Memory B cell (primary cell): ENCODE results near the gene KREMEN1.

Source experiments
- ATAC-seq: fragments of 150-1000 bp; cut with Tn5 transposase; 2 replicates; pipeline ENCODE4 v1.10.0; 2021; ENCODE audit warnings: low read depth, mild to moderate bottlenecking, moderate library complexity
- DNase-seq, 2 donors: peaks; one replicate each; pipeline ENCODE4 v3.0.0; 2022; ENCODE audit warnings: low spot score in 2 of 2
- H3K27ac Mint-ChIP-seq: one replicate; pipeline ENCODE4 v1.8.0; 2022; ENCODE audit warnings: mild to moderate bottlenecking, moderate library complexity, mixed read lengths
- H3K27me3 Mint-ChIP-seq: one replicate; pipeline ENCODE4 v1.8.0; 2022; ENCODE audit warnings: mixed read lengths
- H3K36me3 Mint-ChIP-seq: one replicate; pipeline ENCODE4 v1.8.0; 2022; ENCODE audit warnings: mild to moderate bottlenecking, mixed read lengths
- H3K4me1 Mint-ChIP-seq: one replicate; pipeline ENCODE4 v1.8.0; 2022; ENCODE audit warnings: mixed read lengths
- H3K4me3 Mint-ChIP-seq: one replicate; pipeline ENCODE4 v1.8.0; 2022; ENCODE audit warnings: mild to moderate bottlenecking, moderate library complexity, mixed read lengths
- H3K9me3 Mint-ChIP-seq: one replicate; pipeline ENCODE4 v1.8.0; 2022; ENCODE audit warnings: mixed read lengths

The KREMEN1 gene

DNA sequence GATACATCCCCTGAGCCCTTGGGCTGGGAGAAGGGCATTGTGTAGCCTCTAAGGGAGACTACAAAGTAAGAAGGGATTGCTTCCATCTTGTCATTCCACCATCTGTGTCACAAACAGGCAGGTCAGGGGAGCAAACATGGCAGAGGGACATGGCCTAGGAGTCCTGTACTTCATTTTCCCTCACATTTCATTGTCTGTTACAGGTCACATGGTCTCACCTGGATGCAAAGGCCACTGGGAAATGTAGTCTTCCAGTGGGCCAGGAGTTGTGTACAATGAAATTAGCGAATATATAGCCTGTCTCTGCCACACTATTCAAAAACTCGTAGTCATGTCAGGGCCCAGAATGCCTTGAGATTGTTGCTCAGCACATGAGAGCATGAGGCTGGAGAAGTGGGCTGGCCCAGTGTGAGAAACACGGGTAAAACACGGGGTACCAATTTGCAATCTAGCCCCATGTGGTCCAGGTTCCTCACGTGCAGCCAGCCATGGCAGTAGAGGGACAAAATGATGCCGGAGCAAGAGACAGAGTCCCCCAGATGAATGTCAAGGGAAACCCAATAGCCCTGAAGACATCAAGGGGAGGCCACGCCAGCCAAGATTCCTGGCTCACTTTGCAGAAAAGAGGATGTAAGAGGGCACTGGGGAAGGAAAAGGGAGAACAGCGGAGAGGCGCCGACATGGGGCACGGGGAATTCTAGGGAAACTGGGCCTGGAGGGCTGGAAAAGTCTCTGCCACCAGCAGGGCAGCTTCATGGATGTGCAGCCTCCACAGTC lies 85.1 kb downstream of the KREMEN1 start:
- no peaks in the 10 kb centered on the region for H3K36me3 Mint-ChIP-seq
- peaks cover 4% of the 10 kb centered on the region for H3K4me1 Mint-ChIP-seq
- no peaks in the 10 kb centered on the region for H3K9me3 Mint-ChIP-seq
- DNase-seq: no peak
- peaks cover 19% of the 10 kb centered on the region for H3K27me3 Mint-ChIP-seq
- H3K27ac Mint-ChIP-seq: no peak overlapping the region
- no peak for ATAC-seq
- H3K4me3 Mint-ChIP-seq: no peak overlapping the region

DNA sequence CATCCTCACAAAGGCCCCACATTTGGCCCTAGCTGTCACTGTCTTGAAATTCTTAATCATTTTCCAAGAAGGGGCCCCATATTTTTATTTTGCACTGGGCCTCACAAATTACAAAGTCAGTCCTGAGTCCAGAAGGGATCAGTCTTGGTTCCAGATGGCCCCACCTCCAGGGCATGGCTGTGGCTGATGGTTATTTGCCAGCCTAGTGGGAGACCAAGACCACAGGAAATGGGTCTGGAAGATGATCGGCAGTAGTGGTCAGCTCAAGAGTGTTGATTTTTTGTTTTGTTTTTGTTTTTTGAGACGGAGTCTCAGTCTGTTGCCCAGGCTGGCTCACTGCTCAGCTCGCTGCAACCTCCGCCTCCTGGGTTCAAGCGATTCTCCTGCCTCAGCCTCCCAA lies 85.7 kb downstream of the KREMEN1 start:
- Mint-ChIP-seq H3K4me1 (peaks cover 4% of the 10 kb centered on the region), H3K27ac (no peak overlapping the region), H3K4me3 (no peak overlapping the region), H3K9me3 (peaks cover 2% of the 10 kb centered on the region), H3K27me3 (peaks cover 19% of the 10 kb centered on the region), H3K36me3 (no peaks in the 10 kb centered on the region)
- no peak for DNase-seq
- ATAC-seq: no peak

DNA sequence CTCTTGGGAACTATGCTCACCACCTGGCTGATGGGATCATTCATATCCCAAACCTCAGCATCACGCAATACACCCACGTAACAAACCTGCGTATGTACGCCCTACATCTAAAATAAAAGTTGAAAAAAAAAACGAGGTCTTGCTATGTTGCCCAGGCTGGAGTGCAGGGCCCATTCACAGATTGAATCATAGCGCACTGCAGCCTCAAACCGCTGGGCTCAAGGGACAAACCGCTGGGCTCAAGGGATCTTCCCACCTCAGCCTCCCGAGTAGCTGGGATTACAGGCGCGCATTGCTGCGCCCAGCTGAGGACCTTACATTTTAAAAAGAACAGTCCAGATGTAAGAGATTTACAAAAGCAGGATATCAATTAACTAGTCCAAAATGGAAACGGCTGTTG lies 91.0 kb downstream of the KREMEN1 start:
- no peak overlapping the region for H3K27ac Mint-ChIP-seq
- peaks cover 2% of the 10 kb centered on the region for H3K9me3 Mint-ChIP-seq
- peaks cover 12% of the 10 kb centered on the region for H3K4me1 Mint-ChIP-seq
- H3K4me3 Mint-ChIP-seq: no peak overlapping the region
- no peaks in the 10 kb centered on the region for H3K36me3 Mint-ChIP-seq
- ATAC-seq: no peak
- peaks cover 14% of the 10 kb centered on the region for H3K27me3 Mint-ChIP-seq
- DNase-seq: no peak

DNA sequence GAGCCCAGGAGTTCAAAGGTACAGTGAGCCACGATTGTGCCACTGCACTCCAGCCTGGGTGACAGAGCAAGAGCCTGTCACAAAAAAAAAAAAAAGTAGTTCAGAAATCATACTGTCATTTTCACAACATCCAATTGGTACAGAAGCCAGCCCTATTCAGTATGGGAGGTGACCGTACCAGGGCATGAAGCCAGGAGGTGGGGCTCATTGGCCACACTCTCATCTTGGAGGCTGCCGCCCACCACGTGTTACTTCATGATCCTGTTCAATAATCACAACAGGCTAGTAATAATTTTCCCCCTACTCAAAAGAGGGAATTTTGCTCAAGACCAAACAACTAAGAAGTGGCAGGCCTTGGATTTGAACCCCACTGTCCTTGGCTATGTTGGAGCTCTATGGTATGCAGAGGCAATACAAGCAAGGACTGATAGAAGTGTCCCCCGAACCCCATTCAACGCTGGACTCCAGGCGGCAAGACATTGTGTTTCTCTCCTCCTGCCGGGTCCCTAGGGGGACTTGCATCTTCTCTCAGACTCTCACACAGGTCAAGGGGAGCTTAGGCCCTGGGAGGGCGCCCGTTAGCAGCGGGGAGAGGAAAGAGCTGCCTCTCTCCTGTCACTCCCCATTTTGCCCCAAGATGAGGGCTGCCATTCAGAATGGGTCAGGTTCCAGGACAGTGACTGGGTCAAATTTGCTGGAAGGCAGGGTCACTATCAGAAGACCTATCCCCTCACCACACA lies 92.7 kb downstream of the KREMEN1 start:
- DNase-seq (no peak), ATAC-seq (no peak)
- Mint-ChIP-seq H3K36me3 (no peaks in the 10 kb centered on the region), H3K27ac (no peak overlapping the region), H3K9me3 (peaks cover 2% of the 10 kb centered on the region), H3K27me3 (peaks cover 18% of the 10 kb centered on the region), H3K4me3 (no peak overlapping the region), H3K4me1 (peaks cover 12% of the 10 kb centered on the region)

DNA sequence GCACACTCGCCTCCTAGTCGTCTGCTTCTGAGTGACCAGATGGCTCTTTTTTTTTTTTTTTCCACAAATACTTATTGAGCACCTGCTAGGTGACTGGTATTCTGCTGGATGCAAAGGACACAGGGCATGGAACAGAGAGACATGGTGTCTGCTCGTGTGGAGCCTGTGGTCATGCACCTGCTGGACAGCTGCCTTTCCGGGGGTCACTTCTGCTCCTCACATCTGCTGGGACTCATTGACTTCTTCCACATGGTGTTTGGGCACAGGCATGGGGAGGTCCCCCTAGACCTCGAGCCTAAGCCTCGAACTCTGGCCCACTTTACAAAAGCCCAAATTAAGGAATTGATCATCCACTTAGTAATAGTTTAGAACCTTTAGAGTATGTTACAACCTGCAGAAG lies 93.3 kb downstream of the KREMEN1 start:
- ATAC-seq (no peak), DNase-seq (no peak)
- Mint-ChIP-seq H3K4me1 (peaks cover 12% of the 10 kb centered on the region), H3K36me3 (no peaks in the 10 kb centered on the region), H3K27ac (no peak overlapping the region), H3K27me3 (peaks cover 17% of the 10 kb centered on the region), H3K4me3 (peak overlapping the region; percentile 32), H3K9me3 (peaks cover 2% of the 10 kb centered on the region)

DNA sequence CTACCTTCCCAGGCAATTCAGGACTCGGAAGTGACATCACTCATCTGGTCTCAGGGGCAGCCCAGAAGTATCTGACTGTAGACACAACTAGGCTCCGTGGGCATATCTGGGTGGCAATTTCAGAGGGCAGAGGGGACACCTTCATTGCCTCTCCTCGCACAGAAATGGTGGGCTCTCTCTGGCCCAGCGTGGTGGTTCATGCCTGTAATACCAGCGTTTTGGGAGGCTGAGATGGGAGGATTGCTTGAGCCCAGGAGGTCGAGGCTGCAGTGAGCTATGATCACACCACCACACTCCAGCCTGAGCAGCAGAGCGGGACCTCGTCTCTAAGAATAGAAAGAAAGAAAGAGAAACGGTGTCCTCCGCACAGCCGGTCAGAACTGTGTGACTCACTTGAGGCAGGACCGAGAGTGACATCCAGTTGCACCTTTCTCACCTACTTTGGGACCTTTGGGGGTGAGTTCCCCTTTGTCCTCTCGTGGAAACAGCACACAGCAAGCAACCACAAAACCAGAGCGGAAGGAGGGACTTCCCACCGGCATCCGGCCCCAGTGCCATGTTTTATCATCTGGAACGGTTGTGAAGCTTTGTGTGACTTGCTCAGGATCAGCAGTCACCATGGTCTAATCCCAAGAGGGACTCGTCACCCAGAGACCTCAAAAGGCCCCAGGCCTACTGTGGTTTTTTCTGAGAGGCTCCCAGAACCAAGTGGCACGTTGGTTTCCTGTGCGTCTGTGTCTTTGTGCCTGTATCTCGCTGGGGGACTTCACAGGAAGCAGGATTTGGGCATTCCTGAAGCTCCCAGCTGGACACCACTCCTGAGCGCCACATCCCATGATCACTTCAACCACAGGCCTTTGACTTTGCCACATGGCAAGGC lies 94.4 kb downstream of the KREMEN1 start:
- H3K27ac Mint-ChIP-seq: peak overlapping the region; percentile 92
- peaks cover 3% of the 10 kb centered on the region for H3K36me3 Mint-ChIP-seq
- peaks cover 23% of the 10 kb centered on the region for H3K27me3 Mint-ChIP-seq
- peaks cover 6% of the 10 kb centered on the region for H3K9me3 Mint-ChIP-seq
- H3K4me1 Mint-ChIP-seq: peaks cover 12% of the 10 kb centered on the region
- ATAC-seq (peak; percentile 91), DNase-seq (peak; percentile 63 to 65)
- H3K4me3 Mint-ChIP-seq: peak overlapping the region; percentile 66

DNA sequence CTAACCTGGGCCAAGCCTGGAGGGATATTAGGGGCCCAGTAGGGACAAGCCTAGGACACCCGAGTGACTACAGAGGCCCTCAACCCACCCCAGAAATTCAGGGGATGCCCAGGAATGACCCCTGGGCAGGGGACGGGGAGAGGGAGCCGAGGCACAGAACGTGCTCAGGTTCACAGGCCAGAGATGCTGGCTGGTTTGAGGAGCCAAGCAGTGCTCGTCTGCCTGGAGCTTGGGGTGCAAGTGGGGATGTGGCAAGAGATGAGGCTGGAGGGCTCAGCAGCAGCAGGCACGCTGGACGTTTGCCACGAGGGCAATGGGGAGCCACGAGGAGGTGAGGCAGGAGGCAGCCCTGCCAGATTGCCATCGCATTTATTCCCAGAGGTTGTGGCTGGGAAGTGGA lies 98.9 kb downstream of the KREMEN1 start:
- Mint-ChIP-seq H3K36me3 (peaks cover 5% of the 10 kb centered on the region), H3K9me3 (peaks cover 16% of the 10 kb centered on the region), H3K4me3 (no peak overlapping the region), H3K4me1 (peaks cover 8% of the 10 kb centered on the region), H3K27me3 (peaks cover 21% of the 10 kb centered on the region), H3K27ac (no peak overlapping the region)
- ATAC-seq (no peak), DNase-seq (no peak)

DNA sequence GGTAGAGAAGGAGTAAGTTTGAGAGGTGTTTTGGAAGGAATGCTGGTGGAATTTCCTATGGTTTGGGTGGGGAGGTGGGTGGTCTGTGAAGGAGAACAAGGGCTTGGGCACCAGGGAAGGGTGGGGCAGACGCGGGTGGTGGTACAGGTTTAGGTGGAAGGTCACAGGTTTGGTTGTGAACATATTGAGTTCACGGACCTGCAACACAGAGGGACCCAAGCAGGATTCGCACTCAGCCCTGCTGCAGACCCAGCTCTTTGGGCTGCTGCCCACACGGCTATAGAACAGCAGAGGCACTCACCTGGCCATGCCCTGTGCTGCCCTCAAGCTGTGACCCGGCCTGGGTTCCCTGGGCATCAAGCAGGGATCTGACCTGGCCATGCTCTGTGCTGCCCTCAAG lies 99.4 kb downstream of the KREMEN1 start:
- H3K9me3 Mint-ChIP-seq: peaks cover 16% of the 10 kb centered on the region
- H3K36me3 Mint-ChIP-seq: peaks cover 5% of the 10 kb centered on the region
- no peak overlapping the region for H3K27ac Mint-ChIP-seq
- peaks cover 23% of the 10 kb centered on the region for H3K27me3 Mint-ChIP-seq
- no peak for ATAC-seq
- peaks cover 3% of the 10 kb centered on the region for H3K4me1 Mint-ChIP-seq
- H3K4me3 Mint-ChIP-seq: no peak overlapping the region
- DNase-seq: no peak

DNA sequence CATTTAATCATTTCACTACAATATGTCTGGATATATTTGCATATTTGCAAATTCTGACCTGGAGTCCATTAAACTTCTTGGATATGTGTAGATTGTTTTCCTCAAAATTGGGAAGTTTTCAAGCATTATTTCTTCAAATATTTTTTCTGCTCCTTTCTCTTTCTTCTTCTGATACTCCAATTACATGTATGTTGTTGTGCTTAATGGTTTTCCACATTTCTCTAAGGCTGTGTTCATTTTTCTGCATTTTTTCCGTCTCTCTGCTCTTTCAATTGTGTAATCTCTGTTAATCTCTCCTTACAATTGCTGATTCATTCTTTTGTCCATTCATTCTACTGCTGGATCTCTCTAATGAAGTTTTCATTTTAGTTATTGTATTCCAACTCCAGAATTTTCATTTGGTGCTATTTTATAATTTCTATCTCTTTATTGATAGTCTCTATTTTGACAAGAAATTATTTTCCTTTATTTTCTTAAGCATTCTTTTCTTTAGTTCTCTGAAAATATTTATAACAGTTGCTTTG lies 102.5 kb downstream of the KREMEN1 start:
- peaks cover 5% of the 10 kb centered on the region for H3K36me3 Mint-ChIP-seq
- H3K4me1 Mint-ChIP-seq: no peaks in the 10 kb centered on the region
- H3K9me3 Mint-ChIP-seq: peaks cover 16% of the 10 kb centered on the region
- no peak for DNase-seq
- no peak for ATAC-seq
- H3K4me3 Mint-ChIP-seq: no peak overlapping the region
- peaks cover 16% of the 10 kb centered on the region for H3K27me3 Mint-ChIP-seq
- H3K27ac Mint-ChIP-seq: no peak overlapping the region

DNA sequence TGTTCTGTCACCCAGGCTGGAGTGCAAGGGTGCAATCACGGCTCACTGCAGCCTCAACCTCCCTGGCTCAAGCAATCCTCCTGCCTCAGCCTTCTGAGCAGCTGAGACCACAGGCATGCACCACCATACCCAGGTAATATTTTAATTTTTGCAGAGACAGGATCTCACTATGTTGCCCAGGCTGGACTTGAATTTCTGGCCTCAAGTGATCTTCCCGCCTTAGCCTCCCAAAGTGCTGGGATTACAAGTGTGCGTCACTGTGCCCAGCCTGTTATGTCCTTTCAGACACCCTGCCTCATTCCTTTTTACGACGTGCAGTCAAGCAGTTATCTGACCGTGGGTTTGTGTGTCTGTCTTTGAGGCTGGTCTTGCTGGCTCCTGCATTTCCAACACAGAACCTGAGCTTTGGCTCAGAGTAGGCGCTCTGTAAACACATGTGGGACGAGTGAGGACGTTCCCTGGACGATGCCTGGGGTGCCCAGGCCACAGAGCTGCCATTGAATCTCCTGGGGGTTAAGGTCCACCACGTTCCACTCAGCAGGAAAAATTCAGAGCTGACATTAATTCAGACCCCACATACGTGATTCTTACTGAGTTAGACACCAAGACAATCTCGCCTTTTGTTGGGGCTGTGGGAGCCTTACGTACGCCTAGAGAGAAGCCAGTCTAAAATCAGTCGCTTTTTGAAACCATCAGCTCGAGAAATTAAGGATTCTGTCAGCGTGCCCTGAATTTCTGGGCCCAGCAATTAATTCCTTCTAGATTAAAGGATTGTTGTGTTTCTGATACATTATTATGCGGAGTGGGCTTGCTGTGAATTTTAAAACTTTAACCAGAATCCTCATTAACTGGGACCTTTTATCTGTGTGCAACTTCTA lies 111.4 kb downstream of the KREMEN1 start:
- Mint-ChIP-seq H3K27ac (no peak overlapping the region), H3K36me3 (no peaks in the 10 kb centered on the region), H3K4me1 (no peaks in the 10 kb centered on the region), H3K4me3 (no peak overlapping the region), H3K27me3 (peaks cover 10% of the 10 kb centered on the region), H3K9me3 (no peaks in the 10 kb centered on the region)
- ATAC-seq (no peak), DNase-seq (no peak)

DNA sequence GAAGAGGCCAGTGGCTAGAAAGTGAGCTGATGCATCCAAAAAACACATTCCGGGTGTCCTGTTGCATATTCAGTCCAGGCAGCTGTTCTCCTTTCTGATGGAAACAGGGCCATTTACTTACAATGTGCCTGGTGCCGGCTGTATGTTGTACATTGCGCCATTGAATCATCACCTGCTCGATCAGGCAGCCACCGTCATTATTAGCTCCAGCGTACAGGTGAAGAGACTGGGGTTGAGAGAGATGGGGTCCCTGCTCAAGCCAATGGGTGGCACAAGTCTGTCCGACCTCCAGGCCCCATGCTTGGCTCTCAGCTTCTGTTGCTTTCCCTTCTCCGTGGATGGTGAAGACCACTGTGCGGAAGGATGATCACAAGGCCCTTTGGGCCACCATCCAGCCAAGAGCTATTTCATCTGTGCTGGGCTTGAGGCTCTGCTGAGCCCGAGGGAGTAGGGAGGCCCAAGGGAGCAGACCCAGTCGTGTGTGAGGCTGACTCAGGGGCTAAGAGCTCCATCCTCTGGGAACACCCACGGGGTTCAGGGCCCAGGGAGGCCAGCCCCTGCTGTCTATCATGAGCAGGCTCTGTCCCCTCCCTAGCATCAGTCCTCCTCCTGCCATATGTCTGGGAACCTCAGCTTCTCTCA lies 112.1 kb downstream of the KREMEN1 start:
- Mint-ChIP-seq H3K4me1 (no peaks in the 10 kb centered on the region), H3K27ac (no peak overlapping the region), H3K36me3 (no peaks in the 10 kb centered on the region), H3K4me3 (no peak overlapping the region), H3K27me3 (peaks cover 11% of the 10 kb centered on the region), H3K9me3 (no peaks in the 10 kb centered on the region)
- ATAC-seq (no peak), DNase-seq (no peak)

DNA sequence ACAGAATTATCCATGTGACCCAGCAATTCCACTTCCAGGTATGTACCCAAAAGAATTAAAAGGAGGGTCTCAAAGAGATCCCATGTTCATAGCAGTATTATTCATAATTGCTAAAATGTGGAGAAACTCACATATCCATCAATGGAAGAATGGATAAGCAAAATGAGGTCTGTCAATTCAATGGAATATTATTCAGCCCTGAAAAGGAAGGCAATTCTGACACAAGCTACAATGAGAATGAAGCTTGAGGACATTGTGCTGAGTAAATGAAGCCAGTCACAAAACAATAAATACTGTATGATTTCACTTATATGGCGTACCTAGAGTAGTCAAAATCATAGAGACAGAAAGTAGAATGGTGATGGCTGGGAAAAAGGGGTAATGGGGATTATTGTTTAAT lies 113.5 kb downstream of the KREMEN1 start:
- no peaks in the 10 kb centered on the region for H3K36me3 Mint-ChIP-seq
- no peaks in the 10 kb centered on the region for H3K9me3 Mint-ChIP-seq
- H3K27me3 Mint-ChIP-seq: peaks cover 7% of the 10 kb centered on the region
- no peak for ATAC-seq
- H3K4me1 Mint-ChIP-seq: no peaks in the 10 kb centered on the region
- H3K4me3 Mint-ChIP-seq: no peak overlapping the region
- H3K27ac Mint-ChIP-seq: no peak overlapping the region
- DNase-seq: no peak

DNA sequence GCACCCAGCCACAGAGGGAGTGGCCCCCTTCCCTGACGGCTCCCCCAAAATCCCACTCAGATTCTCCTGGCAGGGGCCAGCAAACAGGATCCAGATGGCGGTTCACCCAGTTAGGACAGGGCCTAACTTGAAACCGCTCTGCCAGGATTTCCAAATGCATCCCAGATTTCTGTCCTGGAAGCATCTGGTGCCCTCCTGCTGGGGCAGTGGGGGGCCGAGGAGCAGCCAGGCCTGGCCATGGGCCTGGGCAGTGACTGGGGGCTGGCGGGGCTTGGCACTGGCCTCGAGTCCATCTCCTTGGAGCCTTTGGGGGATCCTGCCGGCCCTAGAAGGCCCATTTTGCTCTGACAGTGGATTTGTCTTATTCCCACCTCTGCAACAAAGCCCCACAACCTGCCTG lies 115.0 kb downstream of the KREMEN1 start:
- no peaks in the 10 kb centered on the region for H3K9me3 Mint-ChIP-seq
- peaks cover 9% of the 10 kb centered on the region for H3K27me3 Mint-ChIP-seq
- H3K4me3 Mint-ChIP-seq: no peak overlapping the region
- H3K36me3 Mint-ChIP-seq: no peaks in the 10 kb centered on the region
- no peak overlapping the region for H3K27ac Mint-ChIP-seq
- ATAC-seq (no peak), DNase-seq (no peak)
- H3K4me1 Mint-ChIP-seq: no peaks in the 10 kb centered on the region
